Measurements from ENCODE around the gene HOXC4.

- TF ChIP-seq CTCF (IDR thresholded peaks at IDR 0.05; ENCODE audit: extremely low read depth in 1 of 2, insufficient read depth in 1 of 2, low read depth in 1 of 2, low read length in 2 of 2) (peak; percentile 84 to 86), MAX (IDR thresholded peaks at IDR 0.05; ENCODE audit: insufficient read depth, insufficient read length) (no peak), GATA2 (IDR thresholded peaks at IDR 0.05; ENCODE audit: insufficient read depth, insufficient read length, low read depth, low read length) (no peak), MYC (IDR thresholded peaks at IDR 0.05; ENCODE audit: low read depth, low read length) (no peak), POLR2A (IDR thresholded peaks at IDR 0.05; ENCODE audit: low read depth, low read length) (no peak), POLR2AphosphoS5 (IDR thresholded peaks at IDR 0.05; ENCODE audit: insufficient read depth, low read depth, low read length) (no peak)
Observed at GRCh38 chr12:54005853-54006558, 47.6 kb upstream of the HOXC4 start.
